GM21619 (cell line): ENCODE data around the gene ADGRG3.

Experiments
- ATAC-seq: cut with Tn5 transposase; IDR thresholded peaks from one replicate; pipeline ENCODE4 v1.9.1; 2021; ENCODE audit not compliant: unreplicated experiment

ADGRG3 gene

DNA sequence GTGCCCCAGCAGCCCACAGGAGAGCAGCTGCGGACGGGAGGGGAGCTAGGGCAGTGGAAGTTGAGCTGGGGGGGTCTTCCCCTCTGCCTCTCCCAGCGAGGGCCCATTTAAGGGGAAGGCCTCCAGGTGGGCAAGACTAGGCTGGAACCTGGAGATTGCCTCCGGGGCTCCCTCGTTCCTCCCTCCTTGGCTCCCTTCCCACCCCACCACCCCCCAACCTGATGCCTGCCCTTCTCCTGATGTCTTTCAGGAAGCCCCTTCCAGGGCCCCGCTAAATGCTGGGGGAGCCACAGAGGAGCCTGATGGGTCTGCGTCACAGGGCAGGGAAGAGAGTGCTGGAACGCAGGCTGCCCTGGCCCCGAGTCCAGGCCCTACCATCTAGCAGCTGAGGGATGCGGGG is 22.9 kb upstream of the ADGRG3 start:
- no peak for ATAC-seq

DNA sequence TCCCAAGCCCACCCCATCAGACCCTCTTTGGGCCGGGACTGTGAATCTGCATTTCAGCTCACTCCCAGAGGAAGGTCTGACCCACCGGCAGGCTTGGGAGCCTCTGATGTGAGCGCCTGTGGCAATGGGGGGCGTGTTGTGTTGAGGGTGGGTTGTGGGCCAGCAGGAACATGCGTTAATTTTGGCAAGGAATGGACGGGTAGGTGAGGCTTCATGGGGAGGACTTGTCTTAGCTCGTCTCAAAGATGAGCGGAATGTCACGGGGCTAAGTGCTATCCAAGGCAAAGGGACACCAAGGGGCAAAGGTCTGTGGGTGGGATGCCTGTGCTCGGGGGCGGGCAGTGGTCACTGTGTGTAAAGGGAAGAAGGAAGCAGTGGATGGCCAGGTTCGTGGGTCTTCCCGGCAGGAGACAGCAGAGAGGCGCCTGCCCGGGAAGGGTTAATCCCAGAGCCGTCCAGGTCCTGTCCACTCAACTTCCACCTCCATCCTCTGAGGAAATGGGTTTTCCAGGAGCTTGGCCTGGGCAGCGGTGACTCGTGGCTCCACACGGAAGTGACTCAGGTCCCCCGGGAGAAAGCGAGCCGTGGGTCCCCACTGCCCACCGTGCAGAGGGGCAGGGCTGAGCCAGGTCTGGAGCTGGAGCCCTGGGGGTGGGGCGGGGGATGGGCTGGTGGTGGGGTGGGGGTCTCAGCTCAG is 22.3 kb upstream of the ADGRG3 start:
- ATAC-seq = no peak

DNA sequence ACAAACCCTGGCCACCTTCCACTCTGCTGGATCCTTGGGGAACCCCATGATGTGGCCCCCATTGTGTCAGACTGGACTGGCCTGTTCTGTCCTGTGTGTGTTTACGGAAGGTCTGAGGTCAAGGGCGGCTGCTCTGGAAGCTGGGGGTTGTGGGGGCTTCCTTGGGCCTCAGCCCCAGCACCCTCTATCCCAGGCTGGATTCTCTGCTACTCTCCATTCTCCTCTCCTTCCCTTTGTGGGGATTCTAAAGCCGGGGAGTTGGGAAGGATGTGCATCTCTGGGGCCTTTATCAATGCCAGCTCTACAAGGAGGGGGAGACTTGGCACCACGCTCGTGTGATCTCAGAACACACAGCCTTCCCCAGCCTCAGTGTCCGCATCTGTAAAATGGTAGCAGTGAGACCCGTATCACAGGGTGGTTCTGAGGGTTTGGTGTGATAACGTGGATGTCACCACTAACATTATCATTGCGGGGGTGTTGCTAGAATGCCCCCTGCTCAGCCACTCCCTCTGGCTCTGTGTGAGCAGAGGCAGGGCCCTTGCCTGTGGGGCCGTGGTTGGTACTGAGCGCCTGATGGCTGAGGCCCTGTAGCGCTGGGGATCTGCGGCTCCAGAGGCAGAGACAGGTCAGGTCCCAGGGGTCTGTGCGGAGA is 21.6 kb upstream of the ADGRG3 start:
- no peak for ATAC-seq

DNA sequence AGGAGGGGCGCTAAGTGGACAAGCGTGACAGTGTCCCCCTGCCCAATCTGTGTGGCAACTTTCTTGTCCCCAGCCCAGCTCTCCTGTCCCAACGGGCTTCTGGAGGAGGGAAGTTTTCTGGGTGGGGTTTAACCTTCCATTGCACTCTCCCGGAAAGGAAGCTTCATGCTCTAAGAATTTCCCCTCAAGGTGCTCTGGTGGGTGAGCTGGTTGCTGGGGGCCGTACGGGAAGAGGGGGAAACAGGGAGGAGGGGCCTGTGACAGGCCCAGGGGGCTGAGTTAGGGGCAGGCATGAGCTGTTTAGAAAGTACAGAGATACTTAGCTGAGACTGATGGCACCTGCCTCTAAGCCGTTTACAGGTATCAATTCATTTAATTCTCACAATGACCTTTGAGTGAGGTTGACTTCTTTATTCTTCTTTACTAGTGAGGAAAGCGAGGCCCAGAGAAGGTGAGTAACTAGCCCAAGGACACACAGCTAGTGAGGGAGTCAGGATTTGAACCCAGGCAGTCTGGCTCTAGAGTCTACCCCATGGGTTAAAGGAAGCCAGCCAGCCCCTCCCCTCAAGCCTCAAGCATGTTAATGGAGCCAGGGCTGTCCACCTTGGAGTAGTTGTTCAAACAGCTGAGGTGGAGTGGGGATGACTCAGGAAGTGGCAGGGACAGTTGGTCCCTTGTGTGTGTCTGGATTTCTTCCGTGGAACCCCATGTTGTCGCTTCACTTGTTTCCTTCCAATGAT is 20.8 kb upstream of the ADGRG3 start:
- ATAC-seq = no peak

DNA sequence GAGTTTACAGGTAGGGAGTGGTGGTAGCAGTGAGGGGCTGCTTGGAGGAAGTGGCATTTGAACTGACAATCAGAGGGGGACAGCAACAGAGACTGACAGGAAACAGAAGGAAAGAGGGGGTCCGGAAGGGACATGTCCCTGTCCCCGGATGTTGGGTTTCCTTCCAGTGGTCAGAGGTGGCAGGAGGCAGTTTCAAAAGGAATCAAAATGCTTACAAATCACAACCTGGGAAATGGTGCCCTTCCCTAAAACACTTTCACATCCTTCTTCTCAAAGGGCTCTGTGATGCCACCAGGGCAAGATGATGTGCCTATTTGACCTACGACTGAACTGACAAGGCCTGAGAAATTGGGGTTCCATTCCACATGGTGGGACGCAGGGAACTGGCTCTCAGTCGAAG is 20.0 kb upstream of the ADGRG3 start:
- no peak for ATAC-seq

DNA sequence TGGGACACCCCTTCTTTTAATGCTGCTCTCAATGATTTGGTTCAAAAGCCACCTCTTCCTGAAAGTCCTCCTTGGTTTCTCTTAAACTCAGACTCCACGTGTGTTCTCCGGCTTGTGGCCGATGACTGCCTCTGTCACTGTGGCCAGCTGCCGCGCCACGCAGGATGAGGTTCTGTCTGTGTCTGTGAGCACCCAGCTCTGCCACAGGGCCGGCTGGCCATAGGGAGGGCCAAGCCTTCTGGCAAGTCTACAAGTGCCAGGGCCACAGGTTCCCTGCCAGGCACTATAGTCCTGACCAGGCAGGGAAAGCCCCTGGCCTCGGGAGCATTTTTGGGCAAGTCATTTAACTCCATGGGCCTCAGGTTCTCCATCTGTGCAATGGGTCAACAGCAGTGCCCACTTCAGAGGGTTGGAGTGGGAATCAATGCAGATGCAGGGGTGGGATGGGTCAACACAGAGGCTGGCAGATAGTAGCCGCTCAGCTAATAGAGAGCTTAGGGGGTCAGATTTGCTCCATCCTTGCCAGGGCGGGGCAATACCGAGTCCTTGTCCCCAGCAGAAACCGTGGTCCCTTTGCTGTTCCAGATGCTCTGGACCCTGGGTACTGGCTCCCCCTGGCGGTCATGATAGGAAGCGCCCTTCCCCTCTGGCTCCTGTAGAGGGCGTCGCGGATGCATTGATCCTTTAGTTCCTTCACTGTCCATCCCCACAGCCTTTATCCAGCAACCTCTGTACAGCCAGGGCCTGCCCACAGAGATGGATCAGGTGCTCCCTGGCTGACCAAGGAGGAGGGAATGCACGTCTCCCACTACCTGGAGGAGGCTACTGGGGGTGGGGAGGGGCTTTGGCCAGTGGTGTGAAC is 19.3 kb upstream of the ADGRG3 start:
- ATAC-seq = no peak

DNA sequence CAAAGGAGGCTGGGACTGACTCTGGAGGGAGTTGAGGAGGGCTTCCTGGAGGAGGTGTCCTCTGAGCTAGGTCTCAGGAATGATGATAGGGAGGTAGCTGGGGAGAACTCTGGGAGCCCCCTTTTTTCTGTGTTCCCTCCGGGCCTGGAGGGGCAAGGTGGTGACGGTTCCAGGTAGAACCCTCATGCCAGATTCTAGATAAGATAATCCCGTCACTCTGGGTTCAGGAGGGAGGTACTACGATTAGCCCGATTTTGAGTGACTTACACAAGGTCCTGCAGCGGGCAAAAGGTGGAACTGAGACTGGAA is 18.7 kb upstream of the ADGRG3 start:
- no peak for ATAC-seq

DNA sequence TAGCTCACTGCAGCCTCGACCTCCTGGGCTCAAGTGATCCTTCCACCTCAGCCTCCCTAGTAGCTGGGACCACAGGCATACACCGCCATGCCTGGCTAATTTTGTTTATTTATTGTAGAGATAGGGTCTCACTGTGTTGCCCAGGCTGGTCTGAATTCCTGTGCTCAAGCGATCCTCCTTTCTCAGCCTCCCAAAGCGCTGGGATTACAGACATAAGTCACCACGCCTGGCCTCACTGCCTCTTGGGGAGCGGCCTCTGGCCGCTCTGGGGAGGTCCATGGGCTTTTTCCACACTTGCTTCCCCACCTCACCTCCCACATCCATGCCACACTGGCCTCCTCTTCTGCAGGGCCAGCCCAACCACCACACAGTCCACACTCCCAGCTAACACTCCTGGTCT is 18.3 kb upstream of the ADGRG3 start:
- ATAC-seq = no peak

DNA sequence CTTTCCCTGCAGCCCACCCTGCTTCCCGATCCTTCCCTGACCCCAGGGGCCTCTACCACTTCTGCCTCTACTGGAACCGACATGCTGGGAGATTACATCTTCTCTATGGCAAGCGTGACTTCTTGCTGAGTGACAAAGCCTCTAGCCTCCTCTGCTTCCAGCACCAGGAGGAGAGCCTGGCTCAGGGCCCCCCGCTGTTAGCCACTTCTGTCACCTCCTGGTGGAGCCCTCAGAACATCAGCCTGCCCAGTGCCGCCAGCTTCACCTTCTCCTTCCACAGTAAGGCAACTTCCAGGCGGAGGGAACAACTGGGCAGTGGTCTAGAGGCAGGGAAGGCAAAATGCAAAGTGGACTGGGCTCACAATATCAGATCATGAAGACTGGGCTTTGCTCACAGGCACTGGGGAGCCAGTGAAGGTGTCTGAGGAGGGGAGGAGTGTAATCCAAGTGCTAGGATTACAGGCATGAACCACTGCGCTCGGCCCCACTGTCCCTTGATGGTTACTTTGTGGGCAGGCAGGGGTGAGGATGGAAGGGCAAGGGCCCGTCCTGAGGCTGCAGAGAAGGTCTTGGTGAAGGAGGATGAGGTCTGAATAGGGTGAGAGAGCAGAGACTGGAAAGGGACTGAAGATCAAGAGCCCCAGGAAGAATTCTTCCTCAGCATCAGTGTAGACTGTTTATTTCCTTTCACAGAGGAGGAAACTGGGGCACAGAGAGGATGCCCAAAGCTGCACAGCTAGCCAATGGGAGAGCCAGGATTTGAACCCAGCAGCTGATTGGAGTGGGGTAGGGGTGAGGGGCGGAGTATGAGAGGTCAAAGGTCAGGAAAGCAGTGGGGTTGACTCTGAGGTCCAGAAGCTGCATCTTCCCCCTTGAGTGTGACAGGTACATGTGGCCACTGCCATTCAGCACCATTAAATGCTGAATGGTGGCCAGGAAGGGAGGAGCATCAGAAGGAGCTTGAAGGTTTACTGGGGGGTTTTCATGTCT is 16.5 kb upstream of the ADGRG3 start:
- ATAC-seq = no peak

DNA sequence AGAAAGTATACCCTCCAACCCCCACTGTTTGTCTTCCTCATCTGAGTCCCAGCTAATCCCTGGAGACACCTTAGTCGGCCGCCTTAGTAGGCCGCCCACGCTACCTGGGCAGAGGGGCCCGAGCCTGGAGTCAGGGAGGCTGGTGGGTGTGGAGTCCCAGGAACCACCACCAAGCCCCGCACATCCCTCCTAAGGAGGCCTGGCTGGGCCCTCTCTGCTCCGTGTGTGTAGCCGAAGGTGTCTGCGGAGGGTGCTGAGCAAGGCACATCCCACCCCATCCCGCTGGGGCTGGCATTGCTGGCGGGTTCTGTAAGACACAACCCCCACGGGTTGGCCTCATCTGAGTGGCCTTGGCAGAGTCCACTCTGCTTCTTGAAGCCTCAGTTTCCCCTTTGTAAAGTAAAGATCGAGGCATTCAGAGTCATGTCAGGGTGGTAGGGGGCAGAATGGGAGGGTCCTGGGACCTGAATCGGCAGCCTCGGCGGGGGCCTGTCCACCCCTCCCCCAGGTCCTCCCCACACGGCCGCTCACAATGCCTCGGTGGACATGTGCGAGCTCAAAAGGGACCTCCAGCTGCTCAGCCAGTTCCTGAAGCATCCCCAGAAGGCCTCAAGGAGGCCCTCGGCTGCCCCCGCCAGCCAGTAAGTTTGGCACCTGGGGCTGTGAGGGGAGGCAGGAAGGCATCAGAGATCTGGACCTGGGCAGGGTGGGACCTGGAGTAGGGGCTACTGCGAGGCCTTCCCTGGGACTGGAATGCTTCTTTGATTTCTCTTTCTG is 15.2 kb upstream of the ADGRG3 start:
- no peak for ATAC-seq

DNA sequence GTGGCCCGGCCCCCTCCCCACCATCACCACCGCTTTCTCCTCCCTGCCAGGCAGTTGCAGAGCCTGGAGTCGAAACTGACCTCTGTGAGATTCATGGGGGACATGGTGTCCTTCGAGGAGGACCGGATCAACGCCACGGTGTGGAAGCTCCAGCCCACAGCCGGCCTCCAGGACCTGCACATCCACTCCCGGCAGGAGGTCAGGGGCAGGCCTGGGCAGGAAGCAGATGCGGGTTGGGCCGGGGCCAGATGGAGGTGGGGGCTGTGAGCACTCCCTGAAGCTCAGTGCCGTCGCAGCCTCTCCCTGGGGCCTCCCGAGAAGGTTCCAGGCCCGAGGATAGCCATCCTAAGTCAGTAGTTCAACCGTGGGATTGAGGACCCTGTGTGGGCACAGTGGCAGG is 14.2 kb upstream of the ADGRG3 start:
- no peak for ATAC-seq

DNA sequence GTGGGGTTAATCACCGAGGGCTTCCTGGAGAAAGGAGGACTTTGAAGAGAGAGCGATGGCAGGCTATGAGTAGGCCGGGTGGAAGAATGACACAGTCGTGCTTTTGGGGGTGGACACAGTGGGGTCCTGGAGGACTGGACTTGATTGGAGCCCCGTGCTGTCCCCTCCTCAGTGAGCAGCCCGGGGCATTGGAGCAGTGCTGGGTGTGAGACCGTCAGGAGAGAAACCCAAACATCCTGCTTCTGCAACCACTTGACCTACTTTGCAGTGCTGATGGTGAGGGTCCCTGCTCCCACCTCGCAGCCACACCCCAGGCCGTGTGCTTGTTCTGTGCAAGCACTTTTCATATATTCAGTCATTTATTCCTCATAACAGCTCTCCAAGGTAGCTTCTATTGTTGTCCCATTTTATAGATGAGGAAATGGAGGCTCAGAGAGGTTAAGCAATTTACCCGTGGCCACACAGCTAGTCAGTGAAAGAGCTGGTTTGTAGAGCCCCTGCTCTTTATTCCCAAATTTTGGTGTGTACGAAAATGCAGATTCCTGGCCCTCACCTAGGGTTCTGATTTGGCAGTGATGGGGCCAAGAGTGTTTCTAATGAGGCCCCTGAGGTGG is 11.7 kb upstream of the ADGRG3 start:
- no peak for ATAC-seq

DNA sequence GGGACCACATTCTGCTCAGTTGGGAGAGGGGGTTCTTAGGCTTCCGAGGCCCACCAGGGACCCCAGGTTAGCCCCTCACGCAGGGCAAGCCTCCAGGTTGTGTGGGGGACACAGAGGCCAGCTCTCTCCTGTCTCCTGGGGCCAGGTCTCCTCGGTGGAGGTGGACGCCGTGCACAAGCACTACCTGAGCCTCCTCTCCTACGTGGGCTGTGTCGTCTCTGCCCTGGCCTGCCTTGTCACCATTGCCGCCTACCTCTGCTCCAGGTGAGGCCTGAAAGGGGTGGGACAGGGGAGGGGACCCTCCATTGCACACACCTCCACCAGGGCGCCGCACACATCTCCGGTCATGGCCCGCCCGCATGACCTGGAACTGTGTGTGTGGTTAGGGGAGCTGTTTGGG is 10.9 kb upstream of the ADGRG3 start:
- no peak for ATAC-seq

DNA sequence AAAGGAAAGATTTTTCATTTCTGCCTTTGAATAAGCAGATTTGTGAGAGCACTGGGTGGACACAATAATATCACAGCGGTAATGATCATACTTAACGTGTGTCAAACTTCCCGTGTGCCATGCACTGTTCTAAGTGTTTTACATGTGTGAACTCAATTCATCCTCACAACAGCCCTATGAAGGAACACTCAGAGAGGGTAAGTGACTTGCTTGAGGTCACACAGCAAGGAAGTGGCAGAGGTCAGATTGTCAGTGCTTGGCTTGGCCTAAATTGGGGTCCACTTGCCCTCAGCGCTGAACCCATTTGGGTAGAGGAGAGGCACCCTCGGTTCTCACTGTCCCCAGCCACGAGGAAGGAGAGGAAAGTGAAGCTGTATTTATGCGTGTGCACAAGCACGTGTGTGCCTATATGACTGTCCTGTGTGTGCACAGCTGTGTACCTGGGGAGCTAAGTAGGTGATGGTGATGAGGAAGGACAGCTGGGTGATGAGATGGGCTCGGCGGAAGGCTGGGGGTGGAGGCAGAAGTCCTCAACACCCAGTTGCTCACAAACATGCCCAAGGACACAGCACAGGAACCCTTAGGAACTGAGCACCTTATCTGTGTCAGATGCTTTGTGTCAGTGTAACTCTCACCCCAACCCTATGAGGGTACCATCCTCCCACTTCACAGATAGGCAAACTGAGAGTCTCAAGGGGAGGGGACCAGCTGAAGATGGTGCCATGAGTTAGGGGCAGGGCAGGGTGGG is 9.8 kb upstream of the ADGRG3 start:
- no peak for ATAC-seq

DNA sequence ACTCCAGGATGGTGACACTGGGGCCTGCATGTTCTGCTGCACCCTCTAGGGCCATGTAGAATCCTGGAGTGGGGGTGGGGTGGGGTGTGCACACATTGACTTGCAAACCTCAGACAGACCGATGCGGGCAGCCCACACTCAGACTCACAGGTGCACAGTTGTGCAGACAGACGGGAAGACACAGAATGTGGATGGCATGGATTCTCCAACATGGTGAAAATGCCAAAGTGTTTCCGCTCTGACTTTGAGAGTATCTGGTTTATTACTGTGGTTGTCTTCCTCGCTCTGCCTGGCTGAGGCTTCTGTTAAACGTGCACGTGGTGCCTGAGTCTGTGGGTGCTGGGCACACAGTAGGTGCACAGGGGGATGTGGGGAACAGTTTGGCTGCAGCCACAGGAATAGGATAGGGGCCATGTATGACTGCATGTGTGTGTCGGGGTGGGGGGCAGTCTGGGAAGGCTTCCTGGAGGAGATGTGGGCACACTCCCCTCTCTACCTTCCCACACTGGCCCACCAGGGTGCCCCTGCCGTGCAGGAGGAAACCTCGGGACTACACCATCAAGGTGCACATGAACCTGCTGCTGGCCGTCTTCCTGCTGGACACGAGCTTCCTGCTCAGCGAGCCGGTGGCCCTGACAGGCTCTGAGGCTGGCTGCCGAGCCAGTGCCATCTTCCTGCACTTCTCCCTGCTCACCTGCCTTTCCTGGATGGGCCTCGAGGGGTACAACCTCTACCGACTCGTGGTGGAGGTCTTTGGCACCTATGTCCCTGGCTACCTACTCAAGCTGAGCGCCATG is 9.0 kb upstream of the ADGRG3 start:
- no peak for ATAC-seq

DNA sequence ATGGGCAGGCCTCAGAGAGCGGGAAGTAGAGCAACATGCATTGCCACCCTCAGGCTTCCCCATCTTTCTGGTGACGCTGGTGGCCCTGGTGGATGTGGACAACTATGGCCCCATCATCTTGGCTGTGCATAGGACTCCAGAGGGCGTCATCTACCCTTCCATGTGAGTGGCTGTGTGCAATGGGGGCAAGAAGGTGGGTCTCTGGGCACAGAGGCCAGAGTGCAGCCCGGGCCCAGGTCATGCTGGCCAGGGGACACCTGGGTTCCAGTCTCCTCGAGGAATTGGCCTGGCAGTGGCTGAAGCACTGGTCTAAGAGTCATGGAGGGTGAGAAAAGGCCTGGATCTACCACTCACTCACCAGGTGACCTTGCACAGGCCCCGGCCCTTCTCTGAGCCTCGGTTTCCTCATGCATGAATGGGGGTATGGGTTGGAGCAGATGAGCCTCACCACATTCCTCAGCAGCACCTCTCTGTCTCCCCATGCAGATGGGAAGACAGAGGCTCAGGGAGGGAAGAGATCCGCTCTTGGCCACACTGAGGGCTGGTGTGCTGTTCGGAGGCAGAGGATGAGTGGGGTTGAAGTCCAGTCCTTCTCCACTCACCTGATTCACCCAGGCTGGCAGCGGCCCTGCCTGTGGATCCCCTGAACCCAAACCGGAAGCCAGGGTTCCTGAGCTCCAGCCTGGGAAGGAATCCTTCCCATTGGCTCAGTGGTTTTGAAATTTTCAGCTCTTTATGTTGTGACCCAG is 7.2 kb upstream of the ADGRG3 start:
- ATAC-seq = no peak

DNA sequence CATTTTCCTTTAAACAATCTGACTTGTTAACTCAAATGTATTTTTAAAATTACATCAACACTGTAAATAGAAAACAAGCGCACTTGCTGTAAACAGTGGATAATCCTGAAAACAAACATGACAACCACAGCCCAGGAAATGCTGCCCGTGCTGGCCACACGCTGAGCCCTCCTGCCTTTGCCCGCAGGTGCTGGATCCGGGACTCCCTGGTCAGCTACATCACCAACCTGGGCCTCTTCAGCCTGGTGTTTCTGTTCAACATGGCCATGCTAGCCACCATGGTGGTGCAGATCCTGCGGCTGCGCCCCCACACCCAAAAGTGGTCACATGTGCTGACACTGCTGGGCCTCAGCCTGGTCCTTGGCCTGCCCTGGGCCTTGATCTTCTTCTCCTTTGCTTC is 6.6 kb upstream of the ADGRG3 start:
- ATAC-seq = no peak
